ENCODE data around the gene DPEP1. TPM values are rescaled to one million over a fixed set of nuclear protein-coding genes. Genes with fewer than 3 reads are reported as not detected.
"Not testable (repeated sequence)": the region's sequence is repeated elsewhere in the genome, so short reads cannot be mapped to it uniquely, and the experiment has no call there.

Gene DPEP1
- total RNA-seq, 2 experiments from 2014 or later, result not detected

DNA sequence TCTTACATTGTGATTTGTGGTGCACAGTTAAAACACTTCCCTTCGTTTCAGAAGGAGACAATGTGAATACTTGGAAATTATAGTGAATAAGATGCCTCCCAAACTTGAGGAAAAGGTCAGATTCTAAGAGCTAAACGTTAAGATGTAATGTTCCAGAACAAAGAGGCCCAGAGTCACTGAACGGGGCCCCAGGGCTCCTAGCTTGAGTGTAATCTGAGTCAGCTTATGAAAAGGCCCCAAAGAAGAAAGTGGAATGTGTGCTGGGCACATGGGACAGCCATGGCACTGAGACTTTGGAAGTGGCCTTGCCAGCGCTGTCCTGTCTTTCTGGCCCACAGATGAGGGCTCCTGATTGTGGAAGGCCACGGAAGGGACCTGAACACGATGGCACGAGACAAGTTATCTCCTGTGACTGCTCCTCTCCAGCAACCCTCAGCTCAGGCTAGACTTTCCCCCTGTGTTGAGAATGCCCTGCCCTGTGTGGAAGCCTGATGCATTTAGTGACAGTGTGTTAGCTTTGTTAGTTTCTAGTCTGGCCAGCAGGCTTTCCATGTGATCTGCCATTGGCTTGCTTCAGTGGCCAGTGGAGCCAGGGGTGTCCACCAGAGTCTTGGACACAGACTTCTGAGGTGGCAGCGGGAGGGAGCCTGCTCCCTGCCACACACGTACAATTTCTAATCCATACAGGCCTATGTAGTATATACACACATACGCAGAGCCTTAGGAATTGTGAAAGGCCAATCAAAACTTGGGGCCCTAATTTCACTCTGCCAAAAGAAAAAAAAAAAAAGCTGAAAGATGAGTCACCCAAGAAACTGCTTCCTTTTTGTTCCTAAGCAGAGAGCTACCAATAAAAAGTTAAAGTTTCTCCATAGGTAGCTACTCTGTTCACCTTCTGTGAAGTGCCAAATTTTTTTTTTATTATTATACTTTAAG, 57.3 kb downstream of the DPEP1 start:
- H3K9me3 Mint-ChIP-seq, result no peaks in the 10 kb centered on the region
- no peaks in the 10 kb centered on the region for H3K36me3 ChIP-seq (ENCODE audit: insufficient read depth, low read length)
- H3K4me3 ChIP-seq (ENCODE audit: low read length), result no peak overlapping the region
- peaks cover 6% of the 10 kb centered on the region for H3K4me1 Mint-ChIP-seq (ENCODE audit: low read depth)
- H3K27me3 ChIP-seq (ENCODE audit: control insufficient read depth in 1 of 2, insufficient read depth in 2 of 2, low read length in 2 of 2), result no peaks in the 10 kb centered on the region
- no peak overlapping the region for H3K27ac Mint-ChIP-seq
- no peaks in the 10 kb centered on the region for H3K9me3 ChIP-seq (ENCODE audit: control insufficient read depth in 1 of 2, insufficient read depth in 1 of 2, low read length in 2 of 2)
- H3K4me1 ChIP-seq (ENCODE audit: insufficient read depth, low read length), result peaks cover 5% of the 10 kb centered on the region
- no peak overlapping the region for H3K4me3 Mint-ChIP-seq
- CTCF ChIA-PET, result no interaction called here
- no peak for TF ChIP-seq CTCF (IDR thresholded peaks at IDR 0.05)
- DNase-seq, result no peak
- intact Hi-C loops (cut with DNase I, micrococcal nuclease), result no loop called here
- no peaks in the 10 kb centered on the region for H3K27me3 Mint-ChIP-seq
- ATAC-seq (ENCODE audit: poor library complexity), result no peak
- H3K36me3 Mint-ChIP-seq (ENCODE audit: low read depth), result no peaks in the 10 kb centered on the region
- POLR2A ChIA-PET, result no interaction called here
- no peak overlapping the region for H3K27ac ChIP-seq (ENCODE audit: low read depth in 1 of 2, low read length in 2 of 2)

DNA sequence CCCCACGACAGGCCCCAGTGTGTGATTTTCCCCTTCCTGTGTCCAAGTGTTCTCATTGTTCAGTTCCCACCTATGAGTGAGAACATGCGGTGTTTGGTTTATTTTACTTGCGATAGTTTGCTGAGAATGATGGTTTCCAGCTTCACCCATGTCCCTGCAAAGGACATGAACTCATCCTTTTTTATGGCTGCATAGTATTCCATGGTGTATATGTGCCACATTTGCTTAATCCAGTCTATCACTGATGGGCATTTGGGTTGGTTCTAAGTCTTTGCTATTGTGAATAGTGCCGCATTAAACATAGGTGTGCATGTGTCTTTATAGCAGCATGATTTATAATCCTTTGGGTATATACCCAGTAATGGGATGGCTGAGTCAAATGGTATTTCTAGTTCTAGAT, 58.1 kb downstream of the DPEP1 start:
- H3K27me3 Mint-ChIP-seq; intact Hi-C loops (cut with DNase I, micrococcal nuclease); H3K27me3 ChIP-seq (ENCODE audit: control insufficient read depth in 1 of 2, insufficient read depth in 2 of 2, low read length in 2 of 2); CTCF ChIA-PET; H3K27ac ChIP-seq (ENCODE audit: low read depth in 1 of 2, low read length in 2 of 2); H3K4me1 Mint-ChIP-seq (ENCODE audit: low read depth); H3K4me3 ChIP-seq (ENCODE audit: low read length); POLR2A ChIA-PET; DNase-seq; H3K36me3 Mint-ChIP-seq (ENCODE audit: low read depth); H3K4me1 ChIP-seq (ENCODE audit: insufficient read depth, low read length); H3K27ac Mint-ChIP-seq; ATAC-seq (ENCODE audit: poor library complexity); H3K36me3 ChIP-seq (ENCODE audit: insufficient read depth, low read length); H3K4me3 Mint-ChIP-seq; H3K9me3 ChIP-seq (ENCODE audit: control insufficient read depth in 1 of 2, insufficient read depth in 1 of 2, low read length in 2 of 2); H3K9me3 Mint-ChIP-seq: not testable (repeated sequence)

GRCh38 chr16:89672177-89672941, 58.9 kb downstream of the DPEP1 start:
- peaks cover 5% of the 10 kb centered on the region for H3K4me1 ChIP-seq (ENCODE audit: insufficient read depth, low read length)
- H3K9me3 Mint-ChIP-seq, result no peaks in the 10 kb centered on the region
- no peaks in the 10 kb centered on the region for H3K36me3 Mint-ChIP-seq (ENCODE audit: low read depth)
- peaks cover 0 to 2% of the 10 kb centered on the region in 2 experiments for H3K9me3 ChIP-seq (ENCODE audit: control insufficient read depth in 1 of 2, insufficient read depth in 1 of 2, low read length in 2 of 2)
- ChIA-PET CTCF (no interaction called here), POLR2A (no interaction called here)
- no peak overlapping the region for H3K4me3 Mint-ChIP-seq
- no peaks in the 10 kb centered on the region for H3K36me3 ChIP-seq (ENCODE audit: insufficient read depth, low read length)
- DNase-seq (no peak), ATAC-seq (ENCODE audit: poor library complexity) (no peak)
- H3K4me1 Mint-ChIP-seq (ENCODE audit: low read depth), result peaks cover 6% of the 10 kb centered on the region
- no peaks in the 10 kb centered on the region for H3K27me3 Mint-ChIP-seq
- H3K27me3 ChIP-seq (ENCODE audit: control insufficient read depth in 1 of 2, insufficient read depth in 2 of 2, low read length in 2 of 2), result no peaks in the 10 kb centered on the region
- no peak overlapping the region for H3K27ac ChIP-seq (ENCODE audit: low read depth in 1 of 2, low read length in 2 of 2)
- no peak for TF ChIP-seq CTCF (IDR thresholded peaks at IDR 0.05)
- H3K4me3 ChIP-seq (ENCODE audit: low read length), result no peak overlapping the region
- intact Hi-C loops (cut with DNase I, micrococcal nuclease), result no loop called here
- no peak overlapping the region for H3K27ac Mint-ChIP-seq

Data from CD4-positive, alpha-beta T cell (primary cell).